Measurements from ENCODE around the gene SLC38A1. TPM values are rescaled to one million over a fixed set of nuclear protein-coding genes. Genes with fewer than 3 reads are reported as not detected.

SLC38A1 gene
- polyA plus RNA-seq (2011; rRNA removed) (96.9 and 136 TPM in 2 replicates), polyA minus RNA-seq (2011; rRNA and poly(A)+ RNA removed) (122 and 177 TPM in 2 replicates)

DNA sequence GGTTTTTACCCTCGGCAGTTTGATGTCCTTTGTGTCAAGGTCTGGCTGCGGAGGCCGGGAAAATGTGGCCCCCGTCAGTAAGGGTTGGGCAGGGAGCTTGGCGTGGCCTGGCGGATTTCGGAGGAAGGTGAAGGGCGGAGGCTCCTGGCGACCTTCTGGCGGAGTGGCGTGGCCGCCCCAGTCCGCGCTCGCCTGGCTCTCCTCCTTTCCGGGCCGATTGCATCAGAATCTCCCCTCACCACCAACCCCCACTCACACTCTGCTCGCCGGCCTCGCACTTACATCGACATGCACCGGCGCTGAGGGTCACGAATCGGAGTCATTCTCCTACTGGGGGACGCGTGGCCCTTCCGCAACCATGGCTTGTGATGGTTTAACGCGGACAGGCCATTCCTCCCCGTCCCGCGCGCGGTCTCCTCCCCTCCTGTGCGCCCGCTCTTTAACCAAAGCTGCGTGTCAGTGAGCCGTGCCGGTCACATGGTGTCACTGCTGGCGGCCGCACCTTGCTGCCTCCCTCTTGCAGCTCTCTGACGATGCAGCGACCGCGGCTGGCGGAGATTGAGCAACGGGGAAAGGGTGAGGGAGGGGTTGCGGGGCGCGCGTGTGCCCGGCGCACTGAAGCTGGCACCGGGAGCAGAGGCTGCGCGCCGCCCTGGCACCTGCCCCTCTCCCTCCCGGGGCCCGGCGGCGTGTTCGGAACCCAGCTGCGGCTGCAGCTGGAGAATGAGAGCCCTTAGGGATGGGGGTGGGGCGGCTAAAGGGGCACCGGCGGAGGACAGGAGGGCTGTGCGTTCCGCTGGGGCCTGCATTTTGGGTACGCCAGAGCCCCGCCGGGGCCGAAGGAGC is at the start of gene SLC38A1:
SLC38A1 (minus strand) TSS at position 461 of the 846 bp plus-strand sequence. CDS start 29,243 bp downstream, outside the sequence.
- DNase-seq (ENCODE audit: low read depth, low spot score), result no peak
- Histone ChIP-seq H3K9me3 (ENCODE audit: control insufficient read depth, insufficient read depth, low read length) (peaks cover 4% of the 10 kb centered on the region; the same call in 1 of the 2 replicates), H3K27me3 (ENCODE audit: control insufficient read depth, insufficient read depth, low read length) (no peaks in the 10 kb centered on the region), H3K4me3 (ENCODE audit: low read depth, low read length) (peak within 1 kb of the TSS; percentile 87), H3K27ac (ENCODE audit: low read depth, low read length) (peak within 1 kb of the TSS; percentile 91)
- ChIA-PET POLR2A (interaction anchor here (0.9 to 1.7 kb wide), 2 partner anchors 49 to 88 kb away, joined by 3 to 10 read pairs; no protein-coding TSS in a partner anchor), CTCF (interaction anchor here (0.9 kb wide), 1 partner anchor 34 kb away, joined by 3 read pairs; no protein-coding TSS in a partner anchor)
- TF ChIP-seq, protein P1, sequence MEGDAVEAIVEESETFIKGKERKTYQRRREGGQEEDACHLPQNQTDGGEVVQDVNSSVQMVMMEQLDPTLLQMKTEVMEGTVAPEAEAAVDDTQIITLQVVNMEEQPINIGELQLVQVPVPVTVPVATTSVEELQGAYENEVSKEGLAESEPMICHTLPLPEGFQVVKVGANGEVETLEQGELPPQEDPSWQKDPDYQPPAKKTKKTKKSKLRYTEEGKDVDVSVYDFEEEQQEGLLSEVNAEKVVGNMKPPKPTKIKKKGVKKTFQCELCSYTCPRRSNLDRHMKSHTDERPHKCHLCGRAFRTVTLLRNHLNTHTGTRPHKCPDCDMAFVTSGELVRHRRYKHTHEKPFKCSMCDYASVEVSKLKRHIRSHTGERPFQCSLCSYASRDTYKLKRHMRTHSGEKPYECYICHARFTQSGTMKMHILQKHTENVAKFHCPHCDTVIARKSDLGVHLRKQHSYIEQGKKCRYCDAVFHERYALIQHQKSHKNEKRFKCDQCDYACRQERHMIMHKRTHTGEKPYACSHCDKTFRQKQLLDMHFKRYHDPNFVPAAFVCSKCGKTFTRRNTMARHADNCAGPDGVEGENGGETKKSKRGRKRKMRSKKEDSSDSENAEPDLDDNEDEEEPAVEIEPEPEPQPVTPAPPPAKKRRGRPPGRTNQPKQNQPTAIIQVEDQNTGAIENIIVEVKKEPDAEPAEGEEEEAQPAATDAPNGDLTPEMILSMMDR (IDR thresholded peaks at IDR 0.05; ENCODE audit: low read depth, low read length), result no peak

DNA sequence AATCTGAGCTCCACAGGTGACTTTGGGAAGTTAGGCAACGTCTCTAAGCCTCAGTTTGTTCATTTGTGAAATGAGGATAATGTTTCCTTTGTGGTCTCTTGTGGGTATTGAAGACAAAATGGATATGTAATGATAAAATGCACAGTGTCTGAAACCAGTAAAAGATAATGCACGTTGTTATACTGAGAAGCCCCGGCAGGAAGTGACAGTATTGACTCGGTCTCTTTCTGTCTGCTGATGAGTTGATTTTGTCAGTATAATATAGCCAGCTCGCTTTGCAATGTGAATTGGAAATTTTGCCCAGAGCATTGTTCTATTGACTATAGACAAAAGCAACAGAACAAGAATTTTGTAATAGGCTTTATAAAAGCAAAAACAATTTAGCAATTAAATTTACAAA is 49.2 kb upstream of the SLC38A1 start:
- Histone ChIP-seq H3K4me3 (ENCODE audit: low read depth, low read length) (no peak overlapping the region), H3K27ac (ENCODE audit: low read depth, low read length) (no peak overlapping the region), H3K27me3 (ENCODE audit: control insufficient read depth, insufficient read depth, low read length) (no peaks in the 10 kb centered on the region), H3K9me3 (ENCODE audit: control insufficient read depth, insufficient read depth, low read length) (no peaks in the 10 kb centered on the region)
- DNase-seq (ENCODE audit: low read depth, low spot score), result no peak
- ChIA-PET POLR2A (no interaction called here), CTCF (no interaction called here)
- TF ChIP-seq, protein P1 (IDR thresholded peaks at IDR 0.05; ENCODE audit: low read depth, low read length), result no peak

DNA sequence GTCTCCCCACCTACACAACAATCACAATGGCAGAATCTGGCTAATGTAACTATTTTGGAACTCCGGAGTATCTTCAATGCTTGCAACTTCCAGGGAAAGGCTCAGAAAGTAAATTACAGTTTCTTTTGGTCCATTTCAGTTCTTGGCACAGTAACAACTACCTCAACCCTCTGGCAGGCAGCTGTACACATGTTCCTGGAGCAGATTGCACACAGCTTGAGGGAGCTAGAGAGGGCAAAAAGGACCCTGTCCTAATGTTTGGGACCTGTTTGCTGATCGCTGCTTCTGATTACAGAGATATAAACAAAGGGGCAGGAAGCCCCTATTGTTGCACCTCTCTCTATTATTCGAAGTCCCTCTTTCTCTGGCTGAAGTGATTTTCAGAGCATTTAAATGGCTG is 35.2 kb upstream of the SLC38A1 start:
- no peak for DNase-seq (ENCODE audit: low read depth, low spot score)
- ChIA-PET POLR2A (no interaction called here), CTCF (no interaction called here)
- no peak overlapping the region for H3K4me3 ChIP-seq (ENCODE audit: low read depth, low read length)
- TF ChIP-seq, protein P1 (IDR thresholded peaks at IDR 0.05; ENCODE audit: low read depth, low read length), result no peak
- H3K9me3 ChIP-seq (ENCODE audit: control insufficient read depth, insufficient read depth, low read length), result no peaks in the 10 kb centered on the region
- H3K27me3 ChIP-seq (ENCODE audit: control insufficient read depth, insufficient read depth, low read length), result no peaks in the 10 kb centered on the region
- H3K27ac ChIP-seq (ENCODE audit: low read depth, low read length), result no peak overlapping the region

DNA sequence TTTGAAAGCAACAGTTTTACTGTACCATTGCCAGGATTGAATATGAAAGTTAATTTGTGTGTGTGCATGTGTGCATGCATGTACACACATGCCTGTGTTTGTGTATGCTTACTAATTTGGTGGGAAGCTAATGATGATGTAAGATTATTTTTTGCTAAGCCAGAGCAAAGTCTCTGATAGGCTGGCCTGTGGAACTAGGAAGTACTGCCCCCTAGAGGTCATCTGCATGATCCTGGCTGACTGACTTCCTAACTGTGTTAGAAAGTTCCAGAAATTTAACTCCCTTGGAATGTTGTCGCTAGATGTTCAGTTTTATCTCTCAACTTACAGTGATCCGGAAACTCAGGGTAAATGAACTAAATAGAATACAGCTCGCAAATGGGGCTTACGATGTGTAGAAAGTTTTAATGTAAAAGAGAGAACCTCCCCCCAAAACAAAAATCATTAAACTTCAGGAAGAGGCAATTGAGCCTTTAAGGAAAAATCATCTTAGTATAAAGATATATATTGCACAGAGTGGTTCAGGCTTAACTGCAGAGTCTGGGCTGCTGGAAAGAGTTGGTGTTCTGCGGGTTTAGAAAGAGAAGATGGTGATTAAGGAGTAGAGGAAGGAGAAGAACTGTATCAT is 34.3 kb upstream of the SLC38A1 start:
- no peak for DNase-seq (ENCODE audit: low read depth, low spot score)
- POLR2A ChIA-PET, result no interaction called here

More for the DNA sequence above, 34.3 kb upstream of the SLC38A1 start:
- no peak overlapping the region for H3K4me3 ChIP-seq (ENCODE audit: low read depth, low read length)
- no peaks in the 10 kb centered on the region for H3K27me3 ChIP-seq (ENCODE audit: control insufficient read depth, insufficient read depth, low read length)
- CTCF ChIA-PET, result interaction anchor here (0.9 to 1.0 kb wide), 3 partner anchors 12 to 34 kb away, joined by 3 read pairs; no protein-coding TSS in a partner anchor
- TF ChIP-seq, protein P1 (IDR thresholded peaks at IDR 0.05; ENCODE audit: low read depth, low read length), result peak; percentile 48
- H3K27ac ChIP-seq (ENCODE audit: low read depth, low read length), result no peak overlapping the region
- H3K9me3 ChIP-seq (ENCODE audit: control insufficient read depth, insufficient read depth, low read length), result no peaks in the 10 kb centered on the region
